ENCODE data around the gene SDK1.

SDK1 gene

GRCh38 chr7:3469641-3470040 is 168.6 kb downstream of the SDK1 start:
- DNase-seq, result no peak

DNA sequence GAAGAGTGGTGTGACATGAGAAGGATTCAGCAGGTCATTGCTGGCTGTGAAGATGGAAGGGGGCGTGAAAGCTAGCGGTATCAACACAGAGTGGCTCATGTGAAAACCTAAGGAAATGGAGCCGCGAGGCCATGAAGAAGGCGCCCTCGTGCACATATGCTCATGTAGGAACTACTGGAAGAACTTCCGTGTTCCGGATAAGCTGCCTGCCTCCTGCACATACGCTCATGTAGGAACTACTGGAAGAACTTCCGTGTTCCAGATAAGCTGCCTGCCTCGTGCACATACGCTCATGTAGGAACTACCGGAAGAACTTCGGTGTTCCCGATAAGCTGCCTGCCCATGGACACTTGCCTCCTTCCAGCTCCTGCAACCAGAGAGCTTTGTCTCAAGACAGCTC is 179.1 kb downstream of the SDK1 start:
- DNase-seq, result no peak

DNA sequence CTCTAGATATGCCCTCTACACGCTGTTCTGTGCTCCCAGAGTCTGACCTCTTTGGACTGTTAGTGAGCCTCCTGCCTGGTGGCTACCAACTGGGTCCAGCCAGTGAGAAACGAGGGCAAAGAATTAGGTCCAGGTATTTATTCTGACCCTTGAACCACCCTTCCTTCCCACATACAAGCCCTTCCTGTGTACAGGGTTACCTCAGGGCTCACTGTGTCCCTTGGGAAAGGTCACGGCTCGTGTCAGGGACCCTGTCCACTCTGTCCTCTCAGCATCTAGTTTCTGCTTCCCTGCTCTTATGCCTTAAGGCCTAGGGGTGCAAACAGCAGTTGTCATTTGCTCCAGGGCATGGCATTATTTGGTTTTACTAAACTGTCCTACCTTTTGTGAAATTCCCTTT is 180.4 kb downstream of the SDK1 start:
- no peak for DNase-seq

DNA sequence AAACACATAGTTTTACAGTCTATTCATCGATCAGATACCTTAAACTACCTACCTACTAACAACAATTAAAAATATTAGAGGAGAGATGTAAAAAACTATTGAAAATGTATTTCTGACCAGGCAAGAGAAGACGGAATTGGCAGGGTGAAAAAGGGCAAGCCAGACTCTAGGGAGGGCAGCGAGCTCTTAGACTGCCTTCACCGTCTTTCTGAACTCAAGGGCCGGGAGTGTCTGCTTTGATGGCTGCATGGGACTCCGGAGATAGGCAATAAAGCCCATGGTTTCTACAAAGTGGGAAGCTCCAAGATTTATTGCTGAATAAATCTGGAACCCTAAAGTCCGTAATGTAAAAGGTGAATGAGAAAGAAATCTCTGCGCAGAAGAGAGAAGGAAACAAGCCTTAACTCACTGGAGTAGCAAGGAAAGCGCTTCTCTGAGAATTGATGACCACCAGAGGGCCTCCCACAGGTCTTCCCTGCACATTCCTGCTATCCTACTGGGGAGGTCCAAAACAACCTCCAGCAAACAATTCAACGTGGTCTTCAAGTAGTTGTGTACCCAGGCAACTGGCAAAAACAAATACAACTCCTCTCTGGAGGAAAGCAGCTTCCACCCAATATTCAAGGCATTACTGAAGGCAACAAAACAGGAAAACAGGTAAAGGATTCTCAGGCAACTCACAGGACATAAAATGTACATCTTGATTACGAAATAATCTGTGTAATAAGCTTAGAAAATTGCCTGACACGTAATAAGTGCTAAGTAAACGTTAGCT is 181.3 kb downstream of the SDK1 start:
- no peak for DNase-seq

GRCh38 chr7:3486841-3487240 is 185.8 kb downstream of the SDK1 start:
- DNase-seq, result no peak

DNA sequence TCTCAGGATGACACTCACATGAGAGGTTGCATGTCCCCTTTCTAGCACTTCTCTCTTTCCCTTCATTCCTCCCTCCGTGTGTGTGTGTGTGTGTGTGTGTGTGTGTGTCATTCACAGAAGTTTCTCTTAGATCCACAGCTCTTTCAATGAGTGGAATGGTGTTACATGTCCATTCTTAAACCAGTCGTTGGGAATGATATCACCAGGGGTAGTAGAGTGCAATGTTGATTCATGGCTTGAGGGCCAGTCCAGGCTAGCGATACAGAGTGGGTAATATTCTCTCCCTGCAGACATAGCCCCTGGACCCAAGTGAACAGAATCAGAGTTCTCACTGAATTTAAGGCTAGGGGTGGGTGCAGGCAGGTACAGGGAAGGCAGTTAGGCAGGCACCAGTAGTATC is 187.8 kb downstream of the SDK1 start:
- no peak for DNase-seq

- no peak for DNase-seq
These were observed 192.4 kb downstream of the SDK1 start for GRCh38 chr7:3493499-3493898.

GRCh38 chr7:3494947-3495346 is 193.9 kb downstream of the SDK1 start:
- no peak for DNase-seq

DNA sequence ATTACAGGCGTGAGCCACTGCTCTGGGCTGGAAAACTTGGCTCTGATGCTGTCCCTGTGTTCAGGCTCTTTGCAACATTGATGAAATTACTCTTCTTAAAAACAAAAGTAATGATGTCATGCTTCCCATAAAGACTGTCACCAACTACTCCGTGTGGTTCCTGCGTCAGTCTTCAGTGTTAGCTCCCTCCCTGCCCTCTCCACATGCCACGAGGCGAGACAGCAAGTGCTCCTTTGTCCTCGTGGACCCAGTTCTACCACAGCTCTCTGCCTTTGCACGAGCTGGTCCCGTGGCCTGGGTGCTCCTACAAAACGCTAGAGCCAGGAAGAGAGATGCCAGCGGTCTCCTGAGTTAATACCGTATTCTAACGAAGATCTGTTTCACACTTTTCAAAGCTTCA is 194.5 kb downstream of the SDK1 start:
- no peak for DNase-seq

DNA sequence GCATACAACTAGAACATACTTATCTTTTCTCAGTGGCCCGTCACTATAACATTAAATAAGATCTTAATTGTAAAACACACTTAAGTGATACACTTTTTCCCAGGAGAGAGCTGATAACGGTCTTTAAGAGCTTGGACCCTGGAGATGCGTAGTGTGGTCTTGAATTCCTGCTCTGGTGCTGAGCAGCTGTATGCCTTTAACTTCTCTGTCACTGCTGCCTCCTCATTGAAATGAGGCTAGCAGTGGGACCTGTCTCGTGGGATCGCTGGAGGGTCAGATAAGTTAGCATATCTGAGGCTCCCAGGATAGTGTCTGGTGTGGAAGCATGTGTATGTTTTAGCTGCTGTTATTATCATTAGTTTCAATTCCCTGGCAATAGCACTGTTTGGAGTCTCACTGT is 194.9 kb downstream of the SDK1 start:
- DNase-seq, result no peak

GRCh38 chr7:3497796-3498195 is 196.7 kb downstream of the SDK1 start:
- no peak for DNase-seq

- DNase-seq, result no peak
These were observed 200.6 kb downstream of the SDK1 start for GRCh38 chr7:3501671-3502070.

DNA sequence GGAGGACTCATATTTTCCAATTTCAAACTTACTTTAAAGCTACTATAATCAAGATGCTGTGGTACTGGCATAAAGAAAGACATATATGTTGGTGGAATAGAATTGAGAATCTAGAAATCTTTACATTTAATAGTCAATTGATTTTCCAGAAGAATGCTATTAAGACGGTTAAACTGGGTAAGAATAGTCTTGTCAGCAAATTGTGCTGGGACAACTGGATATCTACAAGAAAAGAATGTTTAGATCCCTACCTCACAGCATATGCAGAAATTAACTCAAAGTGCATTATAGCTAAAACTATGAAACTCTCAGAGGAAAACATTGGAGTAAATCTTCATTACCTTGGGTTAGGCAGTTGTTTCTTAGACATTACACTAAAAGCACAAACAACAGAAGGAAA is 203.3 kb downstream of the SDK1 start:
- no peak for DNase-seq

DNA sequence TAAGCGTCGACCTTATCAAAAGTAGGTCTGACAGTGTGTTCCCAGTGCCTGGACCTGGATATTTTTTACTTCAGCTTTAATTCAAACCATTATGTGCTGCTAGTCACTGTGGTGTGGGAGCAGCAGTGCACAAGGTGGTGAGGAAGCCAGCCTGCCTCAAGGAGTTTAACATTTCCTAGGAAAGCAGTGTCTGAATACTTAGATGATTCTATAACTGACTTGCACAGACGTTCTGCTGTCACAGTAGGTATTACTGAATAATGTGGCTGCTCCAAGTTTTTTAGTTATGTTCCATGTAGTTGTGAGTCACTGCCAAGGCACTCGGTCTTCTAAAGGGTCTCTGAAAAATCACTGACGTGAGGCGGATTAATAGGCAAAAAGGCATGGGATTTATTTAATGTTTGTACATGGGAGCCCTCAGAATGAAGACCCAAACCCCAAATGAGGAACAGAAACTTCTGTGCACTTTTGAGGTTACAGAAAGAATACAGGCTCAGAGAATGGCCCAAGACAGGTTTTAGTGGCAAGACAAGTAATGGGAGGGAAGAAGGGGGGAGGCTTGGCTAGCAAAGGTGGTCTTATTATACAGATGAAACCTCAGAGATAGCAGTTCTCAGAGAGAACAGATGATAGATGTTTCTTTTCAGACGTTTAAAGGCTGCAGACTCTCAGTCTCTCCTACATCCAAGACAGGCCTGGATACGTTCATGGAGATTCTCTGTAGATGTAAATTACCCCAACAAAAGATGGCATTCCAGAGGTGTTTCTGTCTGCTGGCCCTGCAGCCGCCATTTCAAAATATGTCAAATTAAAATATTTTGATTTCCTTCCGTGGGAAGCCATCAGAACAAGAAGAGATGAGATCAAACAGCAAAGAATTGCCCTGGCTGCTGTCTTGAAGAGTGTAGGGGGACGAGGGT is 209.3 kb downstream of the SDK1 start:
- no peak for DNase-seq

GRCh38 chr7:3517344-3517743 is 216.3 kb downstream of the SDK1 start:
- DNase-seq, result no peak

DNA sequence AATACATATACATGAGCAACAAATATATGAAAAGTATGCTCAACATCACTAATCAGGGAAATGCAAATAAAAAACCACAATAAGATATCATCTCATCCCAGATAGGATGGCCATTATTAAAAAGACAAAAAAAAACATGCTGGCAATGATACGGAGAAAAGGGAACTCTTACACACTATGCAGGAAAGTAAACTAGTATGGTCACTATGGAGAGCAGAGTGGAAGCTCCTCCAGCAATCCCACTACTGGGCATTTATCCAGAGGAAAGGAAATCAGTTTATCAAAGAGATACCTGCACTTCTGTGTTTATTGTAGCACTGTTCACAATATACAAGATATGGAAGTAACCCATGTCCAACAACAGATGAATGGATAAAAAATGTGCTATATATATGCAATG is 217.5 kb downstream of the SDK1 start:
- no peak for DNase-seq

GRCh38 chr7:3520206-3520605 is 219.2 kb downstream of the SDK1 start:
- no peak for DNase-seq

- DNase-seq, result no peak
These were observed 226.6 kb downstream of the SDK1 start for GRCh38 chr7:3527496-3528124.

DNA sequence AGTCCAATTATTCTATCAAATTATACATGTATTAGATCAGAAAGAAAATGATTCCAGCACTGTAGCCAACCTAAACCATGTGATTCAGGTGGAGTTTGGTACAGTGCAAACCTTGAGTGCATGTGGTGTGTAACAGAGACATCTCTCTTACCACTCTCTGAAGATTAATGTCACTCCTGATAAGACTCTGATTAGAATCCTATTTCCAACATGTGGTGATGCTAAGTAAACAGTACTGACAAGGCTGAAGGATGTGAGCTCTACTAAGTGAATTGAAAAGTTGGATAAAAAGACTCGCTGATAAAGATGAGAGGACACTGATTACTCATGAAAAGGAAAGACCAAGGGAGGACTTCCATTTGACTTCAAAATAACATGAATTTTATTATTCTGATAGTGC is 232.0 kb downstream of the SDK1 start:
- DNase-seq, result no peak

GRCh38 chr7:3537210-3537875 is 236.3 kb downstream of the SDK1 start:
- DNase-seq, result no peak

GRCh38 chr7:3538041-3538440 is 237.0 kb downstream of the SDK1 start:
- no peak for DNase-seq

DNA sequence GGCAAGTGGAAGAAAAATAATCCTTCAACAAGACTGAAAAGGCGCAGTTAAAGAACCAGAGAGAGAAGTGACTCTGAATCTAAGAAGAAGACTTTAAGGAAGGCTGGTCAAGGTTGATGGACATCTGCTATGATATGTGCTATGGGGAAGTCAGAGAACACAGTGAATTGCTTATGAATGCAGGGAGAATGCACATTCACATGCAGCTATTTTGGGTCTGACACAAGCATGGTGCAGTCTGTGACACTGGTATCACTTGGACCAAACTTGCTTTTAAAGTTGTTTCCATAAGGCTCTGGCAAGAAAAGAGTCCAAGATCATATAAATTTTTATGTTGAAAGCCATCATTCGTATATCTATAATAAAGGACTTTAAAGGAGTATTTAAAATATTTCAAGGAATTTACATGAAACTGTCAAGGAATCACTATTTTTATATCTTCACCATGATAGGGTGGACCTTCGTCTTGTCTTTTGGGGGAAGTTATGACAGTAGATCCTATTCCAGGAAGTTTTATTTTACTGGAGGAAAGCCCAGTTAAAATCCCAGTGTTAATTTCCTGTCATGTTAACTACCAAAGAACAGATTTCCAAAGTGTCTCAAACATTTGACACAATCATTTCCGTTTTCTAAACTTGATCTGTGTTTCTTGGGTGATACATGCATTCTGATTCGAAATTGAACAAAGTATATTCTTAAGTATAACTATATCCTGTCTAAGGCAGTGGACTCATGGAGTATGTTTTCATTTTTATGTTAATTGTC is 239.6 kb downstream of the SDK1 start:
- DNase-seq, result no peak
